Measurements from ENCODE around the gene ATG4C.

ATG4C gene

DNA sequence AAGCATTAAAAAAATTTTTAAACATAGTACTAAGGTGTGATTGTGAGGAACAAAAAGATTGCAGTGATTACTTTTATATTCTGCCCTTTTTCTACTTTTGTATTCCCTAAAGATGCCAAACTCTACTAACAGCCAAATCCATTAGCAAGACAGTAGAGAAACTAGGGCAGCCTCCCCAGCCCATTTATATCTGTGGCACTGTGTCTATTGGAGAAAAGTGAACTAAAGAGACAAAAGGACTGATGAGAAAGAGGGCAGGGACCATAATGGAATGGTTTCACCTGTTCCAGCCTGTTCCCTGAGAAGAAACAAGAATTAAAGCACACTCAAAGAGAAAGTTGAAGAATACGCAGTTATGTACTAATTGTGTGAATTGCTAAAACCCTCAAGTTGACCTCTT is 56.6 kb downstream of the ATG4C start:
- DNase-seq (ENCODE audit: low read depth): no peak

DNA sequence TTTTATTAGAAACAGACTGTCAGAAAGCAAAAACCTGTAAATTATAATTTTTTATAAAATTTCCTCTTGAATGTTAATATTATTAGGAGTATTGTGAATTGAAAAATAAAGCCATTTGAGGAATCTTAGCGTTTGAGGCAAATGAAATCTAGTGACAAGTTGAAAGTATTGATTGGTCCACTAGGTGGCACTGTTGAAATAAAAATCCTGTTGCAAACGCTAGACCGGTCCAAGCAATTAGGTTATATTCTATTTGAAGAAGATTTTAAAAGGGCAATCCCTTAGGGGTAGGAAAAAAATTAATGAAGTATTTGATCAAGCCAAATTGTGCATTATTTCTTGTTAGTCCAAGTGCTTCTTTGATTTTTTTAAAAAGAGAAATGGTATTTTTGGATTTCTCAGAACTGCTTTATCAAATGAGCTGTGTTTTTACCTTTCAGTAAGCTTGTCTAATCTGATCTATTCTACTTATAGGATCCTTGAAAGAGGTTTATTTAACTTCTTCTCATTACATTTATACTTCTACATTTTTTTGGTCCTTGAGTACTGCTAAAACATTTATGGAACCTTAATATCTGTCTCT is 57.7 kb downstream of the ATG4C start:
- DNase-seq (ENCODE audit: low read depth): peak; percentile 65

GRCh38 chr1:62844030-62844429 is 60.1 kb downstream of the ATG4C start:
- no peak for DNase-seq (ENCODE audit: low read depth)

DNA sequence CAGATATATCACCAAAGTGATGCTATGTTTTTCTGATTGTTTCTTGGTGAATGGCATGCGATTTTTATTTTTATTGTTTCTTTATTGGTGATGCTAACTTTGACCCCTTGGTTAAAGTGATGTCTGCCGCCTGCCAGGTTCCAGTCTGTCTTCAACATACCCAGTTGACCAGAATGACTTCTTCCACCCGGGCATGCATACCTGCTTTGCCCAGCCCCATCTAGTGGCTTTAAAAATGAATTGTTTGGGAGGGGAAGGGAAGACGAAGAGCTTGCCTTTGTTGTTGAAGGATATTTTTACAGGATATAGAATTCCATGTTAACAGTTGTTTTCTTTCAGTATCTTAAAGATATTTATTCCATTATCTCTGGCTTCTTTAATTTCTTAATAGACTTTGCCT is 65.1 kb downstream of the ATG4C start:
- DNase-seq (ENCODE audit: low read depth): no peak

DNA sequence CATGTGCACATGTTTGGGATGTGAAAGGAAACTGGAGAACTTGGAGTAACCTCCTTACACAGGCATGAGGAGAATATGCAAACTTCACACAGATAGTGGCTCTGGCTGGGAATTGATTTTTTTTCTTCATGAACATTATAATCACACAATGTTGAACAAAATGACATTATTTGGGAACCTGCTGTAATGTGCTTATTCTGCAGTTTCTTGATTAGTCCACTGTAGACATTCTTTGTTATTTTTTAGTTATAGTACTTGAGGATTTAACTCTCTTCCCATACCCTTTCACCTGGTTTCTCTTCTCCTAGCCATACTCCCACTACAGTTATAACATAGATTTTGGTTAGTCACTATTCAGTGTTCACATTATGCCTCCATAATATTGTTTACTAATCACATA is 68.3 kb downstream of the ATG4C start:
- no peak for DNase-seq (ENCODE audit: low read depth)

DNA sequence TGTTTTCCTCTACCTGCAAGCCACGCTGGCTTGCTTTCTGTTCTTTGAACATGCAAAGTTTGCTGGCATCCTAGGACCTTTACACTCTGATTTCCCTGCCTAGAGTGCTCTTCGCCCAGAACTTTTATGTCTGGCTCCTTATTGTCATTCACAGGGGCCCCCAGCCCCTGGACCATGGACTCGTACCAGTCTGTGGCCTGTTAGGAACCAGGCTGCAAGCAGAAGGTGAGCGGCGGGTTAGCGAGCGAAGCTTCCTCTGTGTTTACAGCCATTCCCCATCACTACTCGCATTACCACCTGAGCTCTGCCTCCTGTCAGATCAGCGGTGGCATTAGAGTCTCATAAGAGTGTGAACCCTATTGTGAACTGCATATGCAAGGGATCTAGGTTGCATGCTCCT is 73.0 kb downstream of the ATG4C start:
- DNase-seq (ENCODE audit: low read depth): no peak

DNA sequence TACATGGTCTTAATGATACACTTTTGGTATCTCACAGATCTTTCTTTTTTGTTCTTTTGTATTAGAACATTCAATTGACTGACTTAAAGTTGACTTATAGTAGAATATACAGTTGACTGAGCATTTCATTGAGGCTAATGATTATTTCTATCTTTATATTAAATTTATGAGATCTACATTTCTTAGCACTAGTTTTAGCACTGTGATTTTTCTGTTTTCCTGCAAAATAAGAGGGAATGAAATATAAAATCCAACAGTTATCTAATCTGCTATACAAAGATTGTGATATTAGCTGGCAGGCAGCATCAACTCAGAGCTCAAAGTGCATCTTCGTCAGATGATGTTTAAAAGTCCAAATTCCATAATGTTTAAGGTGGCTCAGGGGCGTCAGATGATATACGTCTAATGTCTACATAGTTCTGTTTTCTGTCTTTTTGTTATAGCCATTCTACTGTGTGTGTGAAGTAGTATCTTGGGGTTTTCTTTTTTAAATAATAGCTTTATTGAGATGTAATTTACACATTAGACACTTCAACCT is 85.4 kb downstream of the ATG4C start:
- no peak for DNase-seq (ENCODE audit: low read depth)

- peak; percentile 59 for DNase-seq (ENCODE audit: low read depth)
Measured at GRCh38 chr1:62870148-62870547, 86.2 kb downstream of the ATG4C start.

- DNase-seq (ENCODE audit: low read depth): peak; percentile 12
Measured at GRCh38 chr1:62875676-62876075, 91.7 kb downstream of the ATG4C start.

- no peak for DNase-seq (ENCODE audit: low read depth)
Measured at GRCh38 chr1:62876535-62876934, 92.6 kb downstream of the ATG4C start.

GRCh38 chr1:62877579-62877978 is 93.6 kb downstream of the ATG4C start:
- DNase-seq (ENCODE audit: low read depth): no peak

- no peak for DNase-seq (ENCODE audit: low read depth)
Measured at GRCh38 chr1:62879962-62880361, 96.0 kb downstream of the ATG4C start.

GRCh38 chr1:62882201-62883104 is 98.5 kb downstream of the ATG4C start:
- DNase-seq (ENCODE audit: low read depth): no peak

DNA sequence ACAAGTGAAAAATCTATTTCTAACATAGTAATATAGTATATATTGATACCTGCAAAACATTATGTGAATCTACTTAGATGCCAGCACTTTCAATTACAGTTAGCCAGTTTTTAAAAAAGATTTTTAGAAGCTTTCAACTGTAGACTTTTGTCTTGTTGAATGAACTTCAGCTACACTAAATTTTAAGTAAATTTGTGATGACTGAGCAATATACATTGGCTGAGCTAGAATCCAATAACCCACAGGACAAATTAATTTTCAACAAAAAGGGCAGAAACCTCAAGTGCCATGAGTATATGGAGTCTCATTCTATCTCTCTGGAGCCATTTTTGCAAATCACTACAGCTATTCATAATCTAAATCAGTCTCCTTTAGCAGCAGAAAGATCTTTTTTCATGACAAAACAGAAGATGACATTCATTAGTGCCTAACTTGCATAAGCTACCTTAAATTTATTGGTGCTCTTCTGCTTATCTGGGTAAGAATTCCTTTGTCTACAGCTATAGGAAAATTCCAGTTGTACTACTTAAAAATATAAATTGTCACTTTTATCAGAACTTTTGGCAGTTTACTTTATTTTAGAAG is 100.3 kb downstream of the ATG4C start:
- DNase-seq (ENCODE audit: low read depth): no peak

DNA sequence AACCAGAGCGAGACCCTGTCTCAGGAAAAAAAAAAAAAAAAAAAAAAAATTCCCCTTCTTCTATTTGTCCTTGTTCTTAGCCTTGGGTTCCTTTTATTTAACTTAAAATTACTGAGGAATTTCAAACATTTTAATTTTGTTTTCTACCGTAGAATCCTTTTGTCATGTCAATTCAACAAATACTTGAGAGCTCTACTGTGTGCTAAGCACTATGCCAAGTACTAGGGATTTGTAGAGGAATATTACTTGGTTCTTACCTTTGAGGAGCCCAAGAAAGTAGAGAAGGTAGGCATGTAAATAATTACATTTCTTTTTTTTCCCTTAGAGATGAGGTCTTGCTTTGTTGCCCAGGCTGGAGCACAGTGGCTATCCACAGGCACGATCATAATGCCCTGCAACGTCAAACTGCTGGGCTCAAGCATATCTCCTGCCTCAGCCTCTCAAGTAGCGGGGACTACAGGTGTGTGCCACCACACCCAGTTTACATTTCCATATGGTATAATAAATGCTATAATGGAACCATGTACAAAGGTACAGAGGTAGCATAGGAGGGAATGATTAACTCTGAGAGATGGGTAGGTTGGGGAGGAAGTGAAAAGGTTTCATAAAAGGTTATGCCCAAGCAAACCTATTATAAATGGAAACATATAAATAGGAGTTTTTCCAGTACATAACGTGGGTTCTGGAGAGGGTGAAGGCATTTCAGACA is 104.0 kb downstream of the ATG4C start:
- no peak for DNase-seq (ENCODE audit: low read depth)

DNA sequence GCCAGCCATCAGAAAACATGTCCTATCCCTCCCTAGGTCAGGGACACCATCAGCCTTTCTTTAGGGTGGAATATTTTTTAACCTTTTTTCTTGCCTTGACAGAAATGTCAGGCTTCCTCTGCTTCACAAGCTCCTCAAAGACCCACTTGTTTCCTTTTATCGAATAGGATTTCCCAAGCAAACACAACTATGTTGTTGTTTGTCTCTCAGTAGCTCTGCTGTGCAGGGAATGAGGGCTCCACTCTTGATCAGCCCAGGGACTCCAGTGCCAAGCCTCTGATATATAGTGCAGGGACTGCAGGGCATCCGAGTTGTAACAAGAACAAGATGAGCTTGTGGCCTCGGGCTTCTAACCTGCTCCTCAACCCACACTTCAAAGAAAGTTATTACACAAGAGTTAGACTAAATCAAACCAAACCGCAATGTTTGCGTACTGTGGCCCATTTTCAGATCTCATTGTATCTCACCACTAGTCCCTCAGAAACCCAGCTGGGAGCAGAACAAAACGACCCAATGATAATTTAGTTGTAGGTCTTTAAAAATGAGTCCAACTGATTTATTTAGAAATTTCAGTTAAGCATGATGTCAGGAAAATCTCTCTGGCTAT is 108.1 kb downstream of the ATG4C start:
- peak; percentile 49 for DNase-seq (ENCODE audit: low read depth)

GRCh38 chr1:62897788-62898187 is 113.9 kb downstream of the ATG4C start:
- DNase-seq (ENCODE audit: low read depth): no peak

DNA sequence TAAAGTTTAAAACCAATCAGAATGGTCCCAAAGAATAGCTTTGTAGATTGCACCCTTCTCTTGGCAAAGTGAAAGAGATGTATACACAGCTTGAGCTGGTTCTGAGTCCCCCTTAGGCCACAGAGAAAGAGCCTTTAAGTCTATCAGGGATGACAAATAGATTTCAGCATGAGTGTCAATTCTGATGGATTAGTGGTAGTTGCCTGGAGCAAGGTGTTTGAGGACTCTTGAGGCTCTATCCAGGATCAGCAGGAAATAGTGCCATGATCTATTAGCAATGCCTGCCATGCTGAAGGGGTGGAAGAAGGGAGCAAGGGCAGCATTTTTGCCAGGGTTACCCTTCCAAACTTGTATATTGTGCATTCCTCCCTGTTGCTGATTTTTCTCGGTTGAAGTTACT is 116.6 kb downstream of the ATG4C start:
- DNase-seq (ENCODE audit: low read depth): no peak

DNA sequence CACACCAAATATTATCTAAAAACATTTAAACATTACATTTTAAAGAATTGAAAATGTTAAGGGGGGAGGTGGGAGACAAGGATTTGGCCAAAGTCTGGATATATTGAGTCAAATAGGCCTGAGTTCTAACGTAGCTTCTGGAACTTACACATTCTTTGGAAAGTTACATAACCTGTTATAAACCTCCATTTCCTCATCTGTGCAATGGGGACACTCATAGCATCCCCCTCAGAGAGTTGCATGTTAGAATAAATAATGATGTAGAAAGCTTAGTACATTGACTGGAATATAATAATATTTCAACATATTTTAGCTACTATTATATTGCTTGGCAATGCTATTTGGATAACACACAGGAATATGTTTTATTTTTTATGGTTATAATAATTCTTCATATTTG is 117.7 kb downstream of the ATG4C start:
- DNase-seq (ENCODE audit: low read depth): no peak

DNA sequence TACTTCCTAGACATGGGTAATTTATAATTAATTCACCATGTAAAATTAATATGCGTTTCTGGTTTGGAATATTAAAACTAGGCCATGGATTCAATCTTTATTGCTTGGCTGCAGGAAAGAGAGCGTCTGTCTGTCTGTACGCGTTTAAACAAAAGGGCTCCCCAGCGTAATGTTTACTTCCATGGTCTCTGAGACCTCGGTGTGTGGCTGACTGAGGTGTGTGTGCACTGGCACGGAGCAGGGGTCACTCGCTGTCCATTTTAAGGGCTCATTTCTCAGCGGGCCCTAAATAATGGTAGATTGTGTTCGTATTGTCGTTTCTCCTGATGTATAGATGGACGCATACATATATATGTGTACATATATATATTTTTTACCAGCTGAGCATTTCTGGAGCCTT is 119.6 kb downstream of the ATG4C start:
- DNase-seq (ENCODE audit: low read depth): no peak

DNA sequence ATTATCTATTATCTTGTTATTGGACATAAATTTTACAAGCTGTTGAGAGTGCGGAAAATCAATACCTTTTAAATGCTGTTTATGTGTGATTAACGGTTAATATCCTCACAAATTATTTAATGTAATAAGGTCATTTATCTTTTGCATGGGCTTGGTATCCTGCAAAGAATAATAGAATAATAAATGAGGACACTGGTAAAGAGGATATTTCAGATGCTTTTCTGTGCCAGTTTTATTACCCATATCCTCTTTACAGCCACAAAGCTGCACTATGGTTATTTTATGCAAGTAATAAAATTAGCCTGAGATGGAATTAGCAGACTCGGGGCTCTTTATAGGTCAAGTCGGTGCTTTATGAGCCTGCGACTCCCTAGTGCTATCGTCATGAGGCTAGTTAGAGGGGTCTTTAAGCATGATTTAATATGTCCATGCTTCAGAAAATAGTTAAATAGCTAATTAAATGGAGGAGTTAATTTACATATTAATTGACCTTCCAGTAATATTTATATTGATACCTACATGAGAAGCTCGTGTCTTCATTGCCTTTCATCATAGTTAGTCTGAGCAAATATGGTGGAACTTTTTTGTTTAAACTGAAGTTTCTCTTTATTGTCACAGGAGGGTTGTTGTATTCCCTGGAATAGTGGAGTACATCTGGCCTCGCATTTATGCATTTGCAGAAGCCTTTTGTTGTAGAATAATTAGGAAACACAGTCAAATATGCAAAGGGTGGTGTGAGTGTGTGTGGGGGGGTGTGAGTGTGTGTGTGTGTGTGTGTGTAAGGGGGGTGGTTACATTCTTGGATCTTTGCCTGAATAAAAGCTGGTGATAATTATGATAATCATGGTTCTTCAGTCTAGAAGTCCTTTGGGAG is 120.3 kb downstream of the ATG4C start:
- DNase-seq (ENCODE audit: low read depth): no peak
